ENCODE data around the gene MSL1. TPM values are rescaled to one million over a fixed set of nuclear protein-coding genes. Genes with fewer than 3 reads are reported as not detected.

MSL1 gene
- total and polyA plus RNA-seq, 5 donors from 2014 or later: 9.3 to 126 (median 10.2) TPM

DNA sequence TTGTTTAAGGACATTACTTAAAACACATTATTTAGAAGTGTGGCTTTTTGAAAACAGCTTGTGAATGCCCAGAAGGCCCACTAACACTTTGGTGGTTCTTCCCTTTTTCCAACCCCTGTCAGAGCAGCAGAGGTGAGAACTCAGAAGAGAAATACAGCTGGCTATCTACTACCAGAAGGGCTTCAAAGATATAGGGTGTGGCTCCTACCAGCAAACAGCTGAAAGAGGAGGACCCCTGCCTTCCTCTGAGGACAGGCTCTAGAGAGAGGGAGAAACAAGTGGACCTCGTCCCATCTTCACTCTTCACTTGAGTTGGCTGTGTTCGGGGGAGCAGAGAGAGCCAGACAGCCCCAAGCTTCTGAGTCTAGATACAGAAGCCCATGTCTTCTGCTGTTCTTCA is 48.6 kb downstream of the MSL1 start:
- Mint-ChIP-seq H3K27me3 (no peaks in the 10 kb centered on the region), H3K9me3 (no peaks in the 10 kb centered on the region), H3K4me1 (peaks cover 7 to 20% (median 14%) of the 10 kb centered on the region in 4 donors), H3K27ac (peak overlapping the region in 1 of 3 donors; percentile 29), H3K36me3 (peaks cover 48% of the 10 kb centered on the region), H3K4me3 (no peak overlapping the region)
- Histone ChIP-seq H3K36me3 (ENCODE audit: control insufficient read depth, insufficient read depth, low read length) (peaks cover 76% of the 10 kb centered on the region), H3K27ac (ENCODE audit: insufficient read depth, low read length, poor library complexity, severe bottlenecking) (no peak overlapping the region), H3K4me3 (ENCODE audit: low read depth, low read length) (no peak overlapping the region), H3K4me1 (ENCODE audit: control insufficient read depth, insufficient read depth, low read length, poor library complexity, severe bottlenecking) (peaks cover 4% of the 10 kb centered on the region), H3K27me3 (ENCODE audit: control insufficient read depth, insufficient read depth, low read length) (no peaks in the 10 kb centered on the region), H3K9me3 (ENCODE audit: control insufficient read depth in 2 of 2, low read length in 2 of 2) (no peaks in the 10 kb centered on the region)
- ATAC-seq (ENCODE audit: low read depth in 2 of 2) (no peak), DNase-seq (no peak)

DNA sequence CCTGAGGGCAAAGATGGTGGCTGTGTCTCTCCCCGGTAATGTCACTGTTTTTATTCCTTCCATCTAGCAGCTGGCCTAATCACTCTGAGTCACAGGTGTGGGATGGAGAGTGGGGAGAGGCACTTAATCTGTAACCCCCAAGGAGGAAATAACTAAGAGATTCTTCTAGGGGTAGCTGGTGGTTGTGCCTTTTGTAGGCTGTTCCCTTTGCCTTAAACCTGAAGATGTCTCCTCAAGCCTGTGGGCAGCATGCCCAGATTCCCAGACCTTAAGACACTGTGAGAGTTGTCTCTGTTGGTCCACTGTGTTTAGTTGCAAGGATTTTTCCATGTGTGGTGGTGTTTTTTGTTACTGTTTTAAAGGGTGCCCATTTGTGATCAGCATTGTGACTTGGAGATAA is 50.0 kb downstream of the MSL1 start:
- H3K27ac Mint-ChIP-seq: peak overlapping the region in 1 of 3 donors; percentile 46
- no peak for ATAC-seq (ENCODE audit: low read depth in 2 of 2)

DNA sequence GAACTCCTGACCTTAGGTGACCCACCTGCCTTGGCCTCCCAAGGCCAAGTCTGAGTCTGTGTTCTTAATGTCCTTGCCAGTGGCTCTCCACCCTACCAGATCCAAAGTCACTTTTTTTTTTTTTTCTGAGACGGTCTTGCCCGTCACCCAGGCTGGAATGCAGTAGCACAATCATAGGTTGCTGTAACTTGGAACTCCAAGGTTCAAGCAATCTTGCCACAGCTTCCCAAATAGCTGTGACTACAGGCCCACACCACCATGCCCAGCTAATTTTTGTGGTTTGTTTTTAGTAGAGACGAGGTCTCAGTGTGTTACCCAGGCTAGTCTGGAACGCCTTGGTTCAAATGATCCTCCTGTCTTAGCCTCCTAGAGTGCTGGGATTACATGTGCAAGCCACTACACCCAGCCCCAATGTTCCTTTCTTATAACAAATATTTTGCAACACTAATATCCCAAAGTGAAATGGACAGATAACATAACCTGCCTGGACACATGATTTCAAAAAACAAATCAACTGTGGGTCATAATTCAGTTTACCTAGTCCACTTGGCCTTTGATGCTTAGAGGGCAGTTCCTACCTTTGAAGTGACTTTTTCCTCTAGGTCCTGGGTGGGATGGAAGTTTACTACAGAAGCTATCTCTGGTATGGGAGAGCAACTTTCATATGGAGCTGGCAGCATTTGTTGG is 51.5 kb downstream of the MSL1 start:
- Mint-ChIP-seq H3K36me3 (peaks cover 35% of the 10 kb centered on the region), H3K4me3 (no peak overlapping the region), H3K27ac (peak overlapping the region; percentile 3 to 76 (median 69)), H3K9me3 (no peaks in the 10 kb centered on the region), H3K4me1 (peaks cover 5 to 14% (median 8%) of the 10 kb centered on the region in 4 donors), H3K27me3 (no peaks in the 10 kb centered on the region)
- no peak overlapping the region for H3K4me3 ChIP-seq (ENCODE audit: low read depth, low read length)
- no peaks in the 10 kb centered on the region for H3K27me3 ChIP-seq (ENCODE audit: control insufficient read depth, insufficient read depth, low read length)
- H3K27ac ChIP-seq (ENCODE audit: insufficient read depth, low read length, poor library complexity, severe bottlenecking): no peak overlapping the region
- ATAC-seq (ENCODE audit: low read depth in 2 of 2) (no peak), DNase-seq (no peak)
- peaks cover 20% of the 10 kb centered on the region for H3K4me1 ChIP-seq (ENCODE audit: control insufficient read depth, insufficient read depth, low read length, poor library complexity, severe bottlenecking)
- H3K36me3 ChIP-seq (ENCODE audit: control insufficient read depth, insufficient read depth, low read length): peaks cover 47% of the 10 kb centered on the region
- H3K9me3 ChIP-seq (ENCODE audit: control insufficient read depth in 2 of 2, low read length in 2 of 2): no peaks in the 10 kb centered on the region

More for the DNA sequence above, 50.0 kb downstream of the MSL1 start:
- Histone ChIP-seq H3K4me3 (ENCODE audit: low read depth, low read length) (no peak overlapping the region), H3K36me3 (ENCODE audit: control insufficient read depth, insufficient read depth, low read length) (peaks cover 62% of the 10 kb centered on the region), H3K9me3 (ENCODE audit: control insufficient read depth in 2 of 2, low read length in 2 of 2) (no peaks in the 10 kb centered on the region), H3K4me1 (ENCODE audit: control insufficient read depth, insufficient read depth, low read length, poor library complexity, severe bottlenecking) (peaks cover 5% of the 10 kb centered on the region), H3K27me3 (ENCODE audit: control insufficient read depth, insufficient read depth, low read length) (no peaks in the 10 kb centered on the region), H3K27ac (ENCODE audit: insufficient read depth, low read length, poor library complexity, severe bottlenecking) (no peak overlapping the region)
- no peaks in the 10 kb centered on the region for H3K9me3 Mint-ChIP-seq
- DNase-seq: no peak
- H3K27me3 Mint-ChIP-seq: no peaks in the 10 kb centered on the region
- peaks cover 5 to 13% (median 10%) of the 10 kb centered on the region in 4 donors for H3K4me1 Mint-ChIP-seq
- H3K36me3 Mint-ChIP-seq: peaks cover 45% of the 10 kb centered on the region
- H3K4me3 Mint-ChIP-seq: peak overlapping the region in 1 of 4 donors; percentile 18

DNA sequence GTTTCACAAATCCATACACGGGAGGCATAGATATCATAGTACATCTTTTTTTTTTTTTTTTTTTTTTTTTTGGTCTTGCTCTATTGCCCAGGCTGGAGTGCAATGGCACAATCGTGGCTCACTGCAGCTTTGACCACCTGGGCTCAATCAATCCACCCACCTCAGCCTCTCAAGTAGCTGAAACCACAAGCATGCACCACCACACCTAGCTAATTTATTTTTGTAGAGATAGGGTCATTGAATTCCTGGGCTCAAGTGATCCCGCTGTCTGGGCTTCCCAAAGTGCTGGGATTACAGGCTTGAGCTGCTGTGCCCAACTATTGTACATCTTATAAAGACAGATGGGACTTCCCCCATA is 52.0 kb downstream of the MSL1 start:
- Histone ChIP-seq H3K36me3 (ENCODE audit: control insufficient read depth, insufficient read depth, low read length) (peaks cover 43% of the 10 kb centered on the region), H3K4me1 (ENCODE audit: control insufficient read depth, insufficient read depth, low read length, poor library complexity, severe bottlenecking) (peaks cover 21% of the 10 kb centered on the region), H3K9me3 (ENCODE audit: control insufficient read depth in 2 of 2, low read length in 2 of 2) (no peaks in the 10 kb centered on the region), H3K27ac (ENCODE audit: insufficient read depth, low read length, poor library complexity, severe bottlenecking) (no peak overlapping the region), H3K27me3 (ENCODE audit: control insufficient read depth, insufficient read depth, low read length) (no peaks in the 10 kb centered on the region), H3K4me3 (ENCODE audit: low read depth, low read length) (no peak overlapping the region)
- H3K27me3 Mint-ChIP-seq: no peaks in the 10 kb centered on the region
- H3K4me3 Mint-ChIP-seq: no peak overlapping the region
- no peak for ATAC-seq (ENCODE audit: low read depth in 2 of 2)
- peak overlapping the region in 1 of 3 donors; percentile 69 for H3K27ac Mint-ChIP-seq
- DNase-seq: no peak
- no peaks in the 10 kb centered on the region for H3K9me3 Mint-ChIP-seq
- peaks cover 31% of the 10 kb centered on the region for H3K36me3 Mint-ChIP-seq
- peaks cover under 1 to 9% (median 5%) of the 10 kb centered on the region in 4 donors for H3K4me1 Mint-ChIP-seq

DNA sequence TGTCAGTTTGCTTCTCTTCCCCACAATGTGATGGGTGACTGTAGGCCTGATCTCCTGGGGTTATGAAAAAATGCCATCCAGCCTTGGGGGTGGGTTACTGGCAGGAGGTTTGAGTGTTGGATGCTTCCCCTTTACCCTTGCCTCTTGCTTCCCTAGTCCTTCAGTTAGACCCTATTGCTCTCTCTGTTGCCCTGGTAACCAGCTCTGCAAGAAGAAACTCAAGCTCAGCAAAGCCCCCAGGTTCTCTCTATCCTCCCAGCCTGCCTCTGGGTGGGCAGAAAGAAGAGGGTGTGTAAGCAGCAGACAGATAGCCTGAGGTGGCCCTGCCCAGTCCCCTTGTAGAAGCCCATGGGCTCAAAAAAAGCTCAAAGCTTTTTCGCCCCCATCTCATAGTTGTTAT is 52.7 kb downstream of the MSL1 start:
- no peaks in the 10 kb centered on the region for H3K9me3 Mint-ChIP-seq
- peaks cover 0 to 9% (median 5%) of the 10 kb centered on the region in 4 donors for H3K4me1 Mint-ChIP-seq
- H3K27ac Mint-ChIP-seq: peak overlapping the region in 1 of 3 donors; percentile 22
- ATAC-seq (ENCODE audit: low read depth in 2 of 2): no peak
- Histone ChIP-seq H3K4me1 (ENCODE audit: control insufficient read depth, insufficient read depth, low read length, poor library complexity, severe bottlenecking) (peaks cover 19% of the 10 kb centered on the region), H3K27ac (ENCODE audit: insufficient read depth, low read length, poor library complexity, severe bottlenecking) (no peak overlapping the region), H3K4me3 (ENCODE audit: low read depth, low read length) (no peak overlapping the region), H3K36me3 (ENCODE audit: control insufficient read depth, insufficient read depth, low read length) (peaks cover 36% of the 10 kb centered on the region), H3K27me3 (ENCODE audit: control insufficient read depth, insufficient read depth, low read length) (no peaks in the 10 kb centered on the region), H3K9me3 (ENCODE audit: control insufficient read depth in 2 of 2, low read length in 2 of 2) (no peaks in the 10 kb centered on the region)
- H3K4me3 Mint-ChIP-seq: no peak overlapping the region
- peaks cover 4% of the 10 kb centered on the region for H3K27me3 Mint-ChIP-seq
- H3K36me3 Mint-ChIP-seq: peaks cover 25% of the 10 kb centered on the region
- no peak for DNase-seq

DNA sequence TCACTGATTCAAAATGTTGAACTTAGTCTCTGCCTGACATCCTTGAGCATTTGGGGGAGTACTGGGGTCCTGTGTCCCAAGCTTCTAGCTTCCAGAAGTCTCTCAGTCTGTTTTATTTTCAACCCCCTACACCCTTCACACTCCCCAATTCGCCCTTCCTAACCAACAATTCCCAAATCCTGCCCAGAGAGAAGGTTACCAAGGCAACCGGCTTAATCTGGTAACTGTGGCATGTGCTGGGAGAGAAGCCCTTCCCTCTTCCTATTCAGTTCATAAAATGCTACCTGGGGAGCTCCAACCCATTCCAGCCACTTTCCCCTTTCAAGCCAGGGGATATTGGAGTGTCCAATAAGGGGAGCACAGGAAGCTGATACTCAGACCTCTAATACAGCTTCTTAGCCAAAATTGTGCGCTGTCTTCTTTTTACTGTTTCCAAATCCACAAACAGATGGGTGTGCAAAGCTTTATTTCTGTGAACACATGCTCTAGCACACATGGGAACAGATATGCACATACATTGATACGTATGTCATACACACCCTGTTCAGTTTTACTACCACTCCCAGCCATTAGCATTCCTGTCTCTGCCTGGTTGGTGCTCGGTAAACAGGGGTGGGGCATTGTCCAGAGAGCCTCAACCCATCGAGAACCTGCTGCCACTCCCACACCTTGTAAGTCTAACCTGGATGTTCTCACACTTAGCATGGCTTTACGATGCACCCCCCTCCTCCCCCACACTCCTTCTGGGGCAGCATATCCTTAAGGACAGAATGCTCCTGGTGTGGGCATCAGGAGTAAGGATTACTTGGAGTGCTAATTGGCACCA is 54.4 kb downstream of the MSL1 start:
- peaks cover 21% of the 10 kb centered on the region for H3K36me3 ChIP-seq (ENCODE audit: control insufficient read depth, insufficient read depth, low read length)
- H3K27me3 Mint-ChIP-seq: peaks cover 4% of the 10 kb centered on the region
- no peak for DNase-seq
- H3K4me1 ChIP-seq (ENCODE audit: control insufficient read depth, insufficient read depth, low read length, poor library complexity, severe bottlenecking): peaks cover 19% of the 10 kb centered on the region
- H3K27ac Mint-ChIP-seq: peak overlapping the region in 1 of 3 donors; percentile 38
- no peak overlapping the region for H3K4me3 ChIP-seq (ENCODE audit: low read depth, low read length)
- H3K9me3 Mint-ChIP-seq: no peaks in the 10 kb centered on the region
- no peak overlapping the region for H3K27ac ChIP-seq (ENCODE audit: insufficient read depth, low read length, poor library complexity, severe bottlenecking)
- H3K4me3 Mint-ChIP-seq: peak overlapping the region in 3 of 4 donors; percentile 62 to 69 (median 68)
- no peak for ATAC-seq (ENCODE audit: low read depth in 2 of 2)
- H3K9me3 ChIP-seq (ENCODE audit: control insufficient read depth in 2 of 2, low read length in 2 of 2): no peaks in the 10 kb centered on the region
- no peaks in the 10 kb centered on the region for H3K27me3 ChIP-seq (ENCODE audit: control insufficient read depth, insufficient read depth, low read length)
- H3K36me3 Mint-ChIP-seq: peaks cover 16% of the 10 kb centered on the region
- peaks cover 0 to 8% (median 5%) of the 10 kb centered on the region in 4 donors for H3K4me1 Mint-ChIP-seq

DNA sequence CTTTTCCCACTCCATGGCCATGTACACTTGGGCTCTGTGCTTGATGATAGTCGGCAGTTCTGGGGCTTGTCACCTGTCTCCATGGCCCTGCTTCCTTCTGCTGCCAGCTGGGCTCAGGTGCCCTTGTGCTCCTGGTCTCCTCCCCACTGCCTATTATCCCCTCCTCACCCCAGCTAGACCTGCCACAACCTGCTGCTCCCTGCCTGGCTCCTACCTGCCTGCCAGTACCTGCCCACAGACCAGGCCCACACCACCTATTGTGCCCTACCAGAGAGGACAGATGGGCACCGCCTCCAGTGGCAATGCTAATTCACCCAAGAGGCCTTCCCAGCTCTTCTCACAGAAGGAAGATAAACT is 55.0 kb downstream of the MSL1 start:
- Mint-ChIP-seq H3K27me3 (peaks cover 4% of the 10 kb centered on the region), H3K27ac (peak overlapping the region in 2 of 3 donors; percentile 38 to 51), H3K4me1 (peaks cover 0 to 7% (median 3%) of the 10 kb centered on the region in 4 donors), H3K9me3 (no peaks in the 10 kb centered on the region), H3K36me3 (peaks cover 10% of the 10 kb centered on the region), H3K4me3 (peak overlapping the region; percentile 61 to 69 (median 65))
- ATAC-seq (ENCODE audit: low read depth in 2 of 2) (no peak), DNase-seq (no peak)
- H3K4me3 ChIP-seq (ENCODE audit: low read depth, low read length): no peak overlapping the region
- H3K4me1 ChIP-seq (ENCODE audit: control insufficient read depth, insufficient read depth, low read length, poor library complexity, severe bottlenecking): peaks cover 19% of the 10 kb centered on the region
- H3K36me3 ChIP-seq (ENCODE audit: control insufficient read depth, insufficient read depth, low read length): peaks cover 15% of the 10 kb centered on the region
- no peaks in the 10 kb centered on the region for H3K9me3 ChIP-seq (ENCODE audit: control insufficient read depth in 2 of 2, low read length in 2 of 2)
- no peaks in the 10 kb centered on the region for H3K27me3 ChIP-seq (ENCODE audit: control insufficient read depth, insufficient read depth, low read length)
- H3K27ac ChIP-seq (ENCODE audit: insufficient read depth, low read length, poor library complexity, severe bottlenecking): no peak overlapping the region

Measured in CD4-positive, CD25-positive, alpha-beta regulatory T cell (primary cell).